RPMI8226 (cell line): Measurements from ENCODE around the gene PHF19.

Source experiments
- DNase-seq: peaks from one replicate; pipeline ENCODE4 v3.0.0-alpha.2; 2015

PHF19 gene

DNA sequence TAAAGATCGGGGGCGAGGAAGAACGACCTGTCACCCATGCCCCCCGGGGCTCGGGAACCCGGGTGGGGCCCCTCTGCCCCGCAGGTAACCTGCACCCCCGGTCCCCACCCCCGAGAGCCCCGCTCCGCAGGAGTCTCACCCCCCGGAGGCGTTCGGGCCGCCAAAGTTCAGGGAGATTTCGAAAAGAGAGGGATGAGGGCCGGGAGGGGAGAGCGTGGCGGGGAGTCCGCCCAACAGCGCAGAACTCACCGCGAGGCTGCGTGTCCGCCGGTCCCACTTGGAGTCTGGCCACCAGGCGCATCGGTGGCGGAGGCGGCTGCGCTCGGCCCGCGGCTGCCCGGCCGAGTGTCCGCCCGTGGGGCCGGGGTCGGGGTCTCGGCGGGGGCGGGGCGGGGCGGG is at the start of gene PHF19:
Gene PHF19, minus strand, starts transcription at position 347 of the 399 bp plus-strand sequence. CDS start 2,447 bp downstream, outside the sequence.
- peak; percentile 74 for DNase-seq

DNA sequence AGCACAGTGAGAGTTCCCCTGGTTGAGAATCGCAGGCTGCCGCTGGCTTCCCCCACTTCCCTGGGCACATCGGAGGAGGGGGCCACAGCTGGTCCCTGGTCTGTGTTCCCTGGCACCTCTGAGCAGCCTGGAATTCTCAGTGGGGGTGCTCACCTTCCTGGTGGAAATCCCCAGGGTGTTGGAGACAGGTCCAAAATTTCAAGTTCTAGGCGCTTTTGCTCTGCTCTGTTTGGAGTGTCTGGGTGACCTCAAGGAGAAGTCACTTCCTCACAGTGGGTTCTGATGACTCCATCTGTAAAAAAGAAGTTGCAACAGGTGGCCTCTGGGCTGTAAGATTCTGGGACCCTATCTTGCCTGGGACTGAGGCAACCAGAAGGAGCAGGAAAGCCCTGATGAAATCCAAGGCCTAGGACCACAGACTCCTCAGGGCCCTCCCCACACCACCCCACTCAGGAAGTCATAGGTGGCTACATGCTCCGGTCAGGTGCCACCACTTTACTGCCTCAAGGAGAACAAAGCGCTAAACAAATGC is 49.5 kb upstream of the PHF19 start, which contains the start of gene TRAF1:
Gene TRAF1, minus strand, starts transcription at position 400 of the 532 bp plus-strand sequence. CDS start 721 bp downstream, outside the sequence.
- peak; percentile 46 for DNase-seq

DNA sequence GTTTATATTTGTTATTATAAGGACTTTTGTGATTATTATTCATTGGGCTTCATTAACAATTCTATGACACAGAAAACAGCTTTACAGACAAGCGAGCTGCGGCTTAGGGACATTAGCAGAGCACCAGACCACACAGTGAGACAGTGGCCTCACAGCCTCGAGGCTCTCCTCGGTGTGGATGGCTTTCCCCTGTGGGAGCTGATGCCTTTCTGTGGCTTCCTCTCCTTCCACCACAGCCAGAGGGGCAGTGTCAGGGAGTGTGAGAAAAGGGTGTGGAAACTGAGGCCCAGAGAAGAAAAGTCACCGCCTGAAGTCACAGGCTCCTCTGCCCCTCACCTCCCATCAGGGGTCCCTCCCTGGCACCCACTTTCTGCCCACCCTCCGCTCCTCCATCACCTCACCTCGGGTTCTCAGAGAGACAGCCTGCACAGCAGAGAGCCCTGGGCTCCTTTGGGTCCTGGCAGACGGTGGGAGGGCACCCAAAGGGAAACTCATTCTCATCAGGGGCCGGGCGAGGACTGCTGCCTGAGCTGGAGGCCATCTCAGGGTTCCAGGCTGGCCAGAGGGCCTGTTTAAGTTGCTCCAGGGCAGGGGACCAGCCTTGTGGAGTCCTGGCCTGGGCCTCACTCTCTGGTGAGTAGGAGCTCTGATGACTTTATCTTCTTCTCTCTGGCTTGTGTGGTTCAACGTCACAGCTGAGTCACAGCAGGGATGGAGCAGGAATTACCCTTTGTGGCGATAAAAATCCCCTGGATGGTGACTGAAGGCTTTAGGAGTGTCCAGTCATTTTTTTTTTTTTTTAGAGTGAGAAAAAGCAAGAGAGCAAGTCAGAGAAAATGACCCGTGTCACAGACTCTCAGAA is 48.8 kb upstream of the PHF19 start:
- DNase-seq: no peak

DNA sequence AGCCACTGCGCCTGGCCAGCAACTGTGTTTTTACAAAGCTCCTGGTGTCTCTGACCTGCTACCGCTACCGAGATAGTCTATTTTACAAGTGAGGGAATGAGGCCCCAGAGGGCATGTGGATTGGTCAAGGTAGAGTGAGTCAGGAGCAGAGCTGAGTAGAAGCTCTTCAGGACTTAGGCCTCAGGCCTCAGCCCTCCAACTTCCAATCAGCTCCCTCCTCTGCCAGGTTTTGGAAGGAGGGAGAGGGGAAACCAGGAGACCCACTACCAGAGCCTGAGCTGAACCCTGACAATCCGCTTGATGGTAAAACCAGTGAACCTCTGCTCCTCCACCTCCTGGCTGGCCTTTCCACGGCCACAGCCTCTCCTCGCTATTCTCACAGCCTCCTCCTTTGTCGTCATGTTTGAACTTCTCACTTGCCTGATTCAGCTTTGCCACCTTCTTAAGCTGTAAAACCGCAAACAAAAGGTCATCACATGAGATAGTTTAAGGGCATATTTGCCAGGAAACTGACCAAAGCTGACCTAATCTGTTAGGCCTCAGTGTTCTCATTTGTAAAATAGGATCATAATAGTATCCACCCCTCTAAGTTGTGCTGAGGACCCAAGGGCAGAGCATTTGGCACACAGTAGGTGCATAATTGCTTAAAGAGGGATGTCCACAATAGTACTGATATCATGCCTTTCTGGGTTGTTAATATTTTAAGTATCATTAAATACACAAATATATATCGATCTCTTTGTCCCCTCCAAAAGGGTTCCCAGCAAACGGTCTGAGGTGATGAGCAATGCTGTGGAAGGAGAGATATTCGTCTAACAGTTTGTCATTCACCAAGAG is 47.9 kb upstream of the PHF19 start:
- DNase-seq: no peak

DNA sequence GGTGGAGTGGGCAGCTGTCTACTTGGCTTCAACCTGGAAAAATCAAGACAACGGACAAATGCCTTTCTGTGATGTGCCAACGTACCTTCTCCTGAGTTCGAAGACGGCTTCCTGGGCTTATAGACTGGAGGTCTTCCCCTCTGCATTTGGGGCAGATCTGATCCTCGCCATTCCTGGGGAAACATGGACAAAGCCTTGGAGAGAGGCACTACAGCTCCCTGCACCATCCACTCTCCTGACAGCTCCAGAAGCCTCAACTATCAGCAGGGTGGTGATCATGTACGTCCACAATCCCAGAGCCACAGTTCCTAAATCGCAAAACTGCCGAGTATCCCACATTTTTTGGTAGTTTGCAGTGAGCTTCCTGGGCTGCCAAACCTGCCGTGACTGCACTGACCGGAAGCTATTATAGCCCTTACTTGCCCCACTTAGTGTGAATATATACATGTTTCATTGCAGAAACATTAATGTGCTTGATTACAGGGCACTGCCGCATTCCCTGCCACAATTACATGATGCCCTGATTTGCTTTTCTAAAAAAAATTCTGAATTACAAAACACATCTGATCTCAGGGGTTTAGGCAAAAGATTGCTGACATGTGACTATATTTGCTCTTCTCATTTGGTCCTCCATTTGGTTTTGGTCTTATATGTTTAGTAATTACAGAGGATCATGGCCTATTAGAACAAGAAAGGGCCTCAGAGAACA is 46.8 kb upstream of the PHF19 start:
- DNase-seq: no peak

DNA sequence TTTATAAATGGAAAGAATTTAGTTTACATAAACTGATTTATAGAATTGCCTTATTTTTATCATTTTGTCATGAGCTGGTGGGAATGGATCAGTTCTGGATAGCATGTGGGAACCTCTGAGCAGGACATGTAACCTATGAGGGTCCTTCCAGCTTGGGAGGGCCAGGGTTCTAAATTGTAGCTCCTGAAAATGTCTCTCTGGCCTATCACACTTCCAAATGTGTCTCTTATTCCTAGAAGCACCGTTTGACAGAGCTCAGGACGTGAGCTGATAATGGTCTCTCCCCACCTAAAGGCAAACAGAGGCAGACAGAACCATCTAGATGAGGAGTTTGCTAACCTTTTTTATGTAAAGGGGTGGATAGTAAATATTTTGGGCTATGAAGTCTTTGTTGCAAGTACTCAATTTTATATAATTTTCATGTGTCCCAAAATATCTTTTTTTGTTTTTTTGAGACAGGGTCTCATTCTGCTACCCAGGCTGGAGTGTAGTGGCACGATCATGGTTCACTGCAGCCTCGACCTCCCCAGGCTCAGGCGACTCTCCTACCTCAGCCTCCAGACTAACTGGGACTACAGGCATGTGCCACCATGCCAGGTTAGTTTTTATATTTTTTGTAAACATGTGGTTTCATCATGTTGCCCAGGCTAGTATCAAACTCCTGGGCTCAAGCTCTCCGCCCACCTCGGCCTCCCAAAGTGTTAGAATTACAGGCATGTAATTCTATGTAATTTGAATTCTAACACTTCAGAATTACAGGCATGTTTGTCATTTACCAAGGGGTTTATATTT is 45.6 kb upstream of the PHF19 start:
- no peak for DNase-seq

- DNase-seq: no peak
Measured at GRCh38 chr9:120921661-120922181, 44.7 kb upstream of the PHF19 start.

DNA sequence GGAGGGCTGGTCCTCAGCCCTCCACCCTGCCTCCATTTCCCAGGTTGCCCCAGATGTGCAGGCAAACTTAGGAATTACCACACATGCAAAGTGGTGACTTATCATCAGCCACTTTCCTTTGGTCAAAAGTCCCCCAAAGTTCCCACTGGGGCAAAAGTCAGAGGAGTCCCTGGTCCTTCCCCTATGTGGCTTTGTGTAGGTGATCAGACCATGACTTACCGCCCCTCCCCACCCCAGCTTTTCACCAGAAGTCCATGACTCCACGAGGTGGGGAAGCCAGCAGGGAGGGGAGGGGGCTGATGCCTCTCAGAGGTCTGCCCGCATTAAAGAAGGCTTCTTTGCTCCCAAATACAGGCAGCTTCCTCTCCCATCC is 43.8 kb upstream of the PHF19 start:
- no peak for DNase-seq

DNA sequence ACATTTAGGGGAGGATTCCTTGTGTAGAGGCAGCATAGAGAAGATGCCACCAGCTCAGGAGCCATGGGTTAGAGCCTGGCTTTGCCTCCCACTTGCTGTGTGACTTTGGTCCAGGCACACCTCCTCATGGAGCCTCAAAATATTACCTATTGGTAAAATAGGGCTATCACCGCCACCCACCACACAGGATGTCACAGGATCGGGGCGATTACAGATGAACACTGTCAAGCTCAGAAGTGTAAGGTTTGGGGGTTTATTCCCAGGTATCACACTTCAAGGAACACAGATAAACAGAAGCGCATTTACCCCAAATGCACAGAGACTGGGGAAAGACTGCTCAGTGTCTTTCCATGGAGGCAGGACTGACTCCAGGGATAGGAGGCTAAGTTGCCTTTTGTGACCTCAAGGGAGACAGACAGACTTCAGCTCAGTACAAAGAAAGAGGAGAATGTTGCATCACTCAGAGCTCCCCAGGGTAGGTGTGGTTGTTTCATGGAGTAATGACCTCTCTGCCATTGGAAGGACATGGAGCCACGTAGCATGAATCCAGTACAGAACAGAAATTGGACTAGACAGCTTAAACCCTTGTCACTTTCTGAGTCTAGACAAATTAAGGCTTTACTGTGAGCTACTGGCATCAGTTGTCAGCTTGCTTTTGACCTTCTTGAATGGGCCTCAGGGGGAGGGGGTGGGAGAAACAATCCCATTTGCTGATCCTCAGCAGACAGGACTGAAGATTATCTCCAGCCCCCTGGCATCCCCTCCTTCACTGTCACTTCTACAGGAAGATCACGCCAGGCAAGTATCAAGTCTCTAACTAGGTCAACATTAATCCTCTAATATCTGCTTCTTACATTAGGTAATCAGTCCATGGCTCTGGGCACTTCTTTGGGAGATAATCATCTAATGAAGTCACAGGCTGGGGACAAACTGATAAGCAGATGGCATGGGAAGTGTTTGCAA is 43.1 kb upstream of the PHF19 start:
- no peak for DNase-seq

DNA sequence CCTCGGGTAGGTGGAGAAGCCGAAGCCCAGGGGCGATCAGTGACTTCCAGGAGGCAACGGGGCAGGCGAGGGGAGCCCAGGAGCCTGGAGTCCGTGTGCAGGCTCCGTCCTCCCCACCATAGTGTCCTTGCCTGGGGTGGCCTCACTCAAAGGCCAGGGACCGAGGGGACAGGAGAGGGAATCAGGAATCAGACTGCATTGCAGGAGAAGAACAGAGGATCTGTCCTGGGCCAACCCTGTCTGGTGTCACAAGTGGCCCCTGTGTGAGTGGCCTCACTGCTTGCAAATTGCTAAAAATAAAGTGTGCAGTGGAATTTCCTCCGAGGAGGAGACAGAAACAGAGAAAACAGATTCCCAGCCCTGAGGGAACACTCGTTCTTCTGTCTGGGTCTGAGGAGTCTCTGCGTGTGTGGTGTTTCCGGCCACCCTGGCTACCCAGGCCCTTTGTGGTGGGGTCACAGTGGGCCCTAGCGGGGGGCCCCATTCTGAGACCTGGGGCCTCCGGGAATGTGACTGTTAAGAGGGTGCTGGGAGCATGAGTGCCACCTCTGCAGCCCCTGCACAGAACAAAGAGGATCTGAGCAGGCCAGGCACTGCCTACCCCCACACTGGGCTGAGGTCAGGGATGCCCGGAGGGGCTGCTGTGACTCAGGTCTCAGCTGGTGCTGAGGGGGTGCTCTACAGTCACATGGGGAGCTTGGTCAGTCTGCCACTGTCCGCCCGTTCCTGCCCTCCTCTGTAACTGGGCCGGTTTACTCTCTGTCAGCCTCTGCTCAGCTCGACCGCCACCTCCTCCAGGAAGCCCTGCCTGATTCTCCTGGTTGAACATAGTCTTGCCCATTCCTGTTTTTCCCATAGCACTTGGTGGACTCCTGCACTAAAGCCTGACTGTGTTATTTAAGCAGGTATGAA is 42.2 kb upstream of the PHF19 start:
- no peak for DNase-seq

- DNase-seq: no peak
Measured at GRCh38 chr9:120917929-120918762, 41.2 kb upstream of the PHF19 start.

GRCh38 chr9:120916991-120917880 is 40.2 kb upstream of the PHF19 start:
- DNase-seq: no peak

GRCh38 chr9:120916588-120916987 is 39.6 kb upstream of the PHF19 start:
- DNase-seq: no peak

GRCh38 chr9:120915854-120916470 is 39.0 kb upstream of the PHF19 start:
- DNase-seq: no peak

GRCh38 chr9:120914953-120915352 is 38.0 kb upstream of the PHF19 start:
- no peak for DNase-seq

GRCh38 chr9:120914396-120914795 is 37.4 kb upstream of the PHF19 start:
- no peak for DNase-seq
